ENCODE measurements around the gene CLEC12A. TPM values are rescaled to one million over a fixed set of nuclear protein-coding genes. Genes with fewer than 3 reads are reported as not detected.
"Not testable (repeated sequence)": the region's sequence is repeated elsewhere in the genome, so short reads cannot be mapped to it uniquely, and the experiment has no call there.

The CLEC12A gene
- total RNA-seq, 4 donors from 2014 or later: 0.66 to 1.1 TPM; not detected in 2

DNA sequence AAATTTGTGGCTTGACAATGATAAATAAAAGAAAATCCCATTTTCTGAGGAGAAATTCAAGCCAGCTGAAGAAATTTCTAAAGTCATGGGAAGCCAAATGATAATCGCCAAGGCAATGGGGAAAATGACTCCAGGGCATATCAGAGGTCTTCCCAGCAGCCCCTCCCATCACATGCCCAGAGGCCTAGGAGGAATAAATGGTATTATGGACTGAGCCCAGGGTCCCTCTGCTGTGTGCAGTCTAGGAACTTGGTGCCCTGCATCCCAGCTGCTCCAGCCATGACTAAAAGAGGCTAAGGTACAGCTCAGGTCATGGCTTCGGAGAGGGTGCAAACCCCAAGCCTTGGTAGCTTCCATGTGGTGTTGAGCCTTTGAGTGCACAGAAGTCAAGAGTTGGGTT is 4.4 kb downstream of the CLEC12A start:
- no peak overlapping the region for H3K27ac ChIP-seq
- TF ChIP-seq POLR2A (IDR thresholded peaks at IDR 0.05): no peak
- no peak for TF ChIP-seq POLR2AphosphoS5 (IDR thresholded peaks at IDR 0.05)
- TF ChIP-seq EP300 (IDR thresholded peaks at IDR 0.05): no peak
- TF ChIP-seq, protein P1, sequence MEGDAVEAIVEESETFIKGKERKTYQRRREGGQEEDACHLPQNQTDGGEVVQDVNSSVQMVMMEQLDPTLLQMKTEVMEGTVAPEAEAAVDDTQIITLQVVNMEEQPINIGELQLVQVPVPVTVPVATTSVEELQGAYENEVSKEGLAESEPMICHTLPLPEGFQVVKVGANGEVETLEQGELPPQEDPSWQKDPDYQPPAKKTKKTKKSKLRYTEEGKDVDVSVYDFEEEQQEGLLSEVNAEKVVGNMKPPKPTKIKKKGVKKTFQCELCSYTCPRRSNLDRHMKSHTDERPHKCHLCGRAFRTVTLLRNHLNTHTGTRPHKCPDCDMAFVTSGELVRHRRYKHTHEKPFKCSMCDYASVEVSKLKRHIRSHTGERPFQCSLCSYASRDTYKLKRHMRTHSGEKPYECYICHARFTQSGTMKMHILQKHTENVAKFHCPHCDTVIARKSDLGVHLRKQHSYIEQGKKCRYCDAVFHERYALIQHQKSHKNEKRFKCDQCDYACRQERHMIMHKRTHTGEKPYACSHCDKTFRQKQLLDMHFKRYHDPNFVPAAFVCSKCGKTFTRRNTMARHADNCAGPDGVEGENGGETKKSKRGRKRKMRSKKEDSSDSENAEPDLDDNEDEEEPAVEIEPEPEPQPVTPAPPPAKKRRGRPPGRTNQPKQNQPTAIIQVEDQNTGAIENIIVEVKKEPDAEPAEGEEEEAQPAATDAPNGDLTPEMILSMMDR (IDR thresholded peaks at IDR 0.05): no peak
- H3K4me1 ChIP-seq: no peaks in the 10 kb centered on the region
- WGBS, 2 donors (ENCODE audit: low coverage in 1 of 2): 94% methylated on average over 2 of the region's 2 CpGs; no CpG with 5 or more reads in 1 of the 2 donors
- H3K4me3 ChIP-seq: no peak overlapping the region
- H3K9me3 ChIP-seq: no peaks in the 10 kb centered on the region
- no peak for ATAC-seq
- no peaks in the 10 kb centered on the region for H3K27me3 ChIP-seq
- H3K36me3 ChIP-seq: no peaks in the 10 kb centered on the region

DNA sequence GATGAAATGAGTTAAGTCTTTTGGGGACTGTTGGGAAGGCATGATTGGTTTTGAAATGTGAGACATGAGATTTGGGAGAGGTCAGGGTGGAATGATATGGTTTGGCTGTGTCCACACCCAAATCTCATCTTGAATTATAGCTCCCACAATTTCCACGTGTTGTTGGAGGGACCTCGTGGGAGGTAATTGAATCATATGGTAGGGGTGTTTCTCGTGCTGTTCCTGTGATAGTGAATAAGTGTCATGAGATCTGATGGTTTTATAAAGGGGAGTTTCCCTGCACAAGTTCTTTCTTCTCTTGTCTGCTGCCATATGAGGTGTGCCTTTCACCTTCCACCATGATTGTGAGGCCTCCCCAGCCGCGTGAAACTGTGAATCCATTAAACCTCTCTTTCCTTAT is 5.4 kb downstream of the CLEC12A start:
- not testable (repeated sequence) for H3K4me3 ChIP-seq, H3K9me3 ChIP-seq, H3K27me3 ChIP-seq, H3K36me3 ChIP-seq, H3K27ac ChIP-seq, ATAC-seq, H3K4me1 ChIP-seq
- 33 to 67% methylated on average over 2 to 5 of the region's 5 CpGs for WGBS, 2 donors (ENCODE audit: low coverage in 1 of 2)

DNA sequence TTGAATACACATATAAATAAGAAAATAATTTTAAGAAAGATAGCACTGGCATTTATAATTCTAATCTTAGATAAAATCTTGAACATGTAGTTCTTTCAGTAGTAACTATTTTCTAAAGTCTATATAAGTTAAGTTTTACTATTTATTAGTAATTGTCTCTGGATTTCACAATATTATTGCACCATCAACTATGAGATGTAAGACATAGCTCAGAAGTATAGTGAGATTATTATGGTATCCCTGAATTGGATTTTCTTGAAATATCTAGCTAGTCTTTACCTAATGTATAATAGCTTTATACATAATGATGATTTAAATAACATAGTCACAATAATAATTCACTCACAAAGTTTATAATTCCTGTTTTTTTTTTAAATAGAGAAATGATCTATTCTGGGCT is 6.7 kb downstream of the CLEC12A start:
- TF ChIP-seq POLR2AphosphoS5 (IDR thresholded peaks at IDR 0.05) (no peak), EP300 (IDR thresholded peaks at IDR 0.05) (no peak), POLR2A (IDR thresholded peaks at IDR 0.05) (no peak)
- TF ChIP-seq, protein P1 (IDR thresholded peaks at IDR 0.05): no peak
- H3K4me1 ChIP-seq: no peaks in the 10 kb centered on the region
- H3K36me3 ChIP-seq: no peaks in the 10 kb centered on the region
- no peaks in the 10 kb centered on the region for H3K27me3 ChIP-seq
- no peaks in the 10 kb centered on the region for H3K9me3 ChIP-seq
- H3K4me3 ChIP-seq: no peak overlapping the region
- ATAC-seq: no peak
- H3K27ac ChIP-seq: no peak overlapping the region

DNA sequence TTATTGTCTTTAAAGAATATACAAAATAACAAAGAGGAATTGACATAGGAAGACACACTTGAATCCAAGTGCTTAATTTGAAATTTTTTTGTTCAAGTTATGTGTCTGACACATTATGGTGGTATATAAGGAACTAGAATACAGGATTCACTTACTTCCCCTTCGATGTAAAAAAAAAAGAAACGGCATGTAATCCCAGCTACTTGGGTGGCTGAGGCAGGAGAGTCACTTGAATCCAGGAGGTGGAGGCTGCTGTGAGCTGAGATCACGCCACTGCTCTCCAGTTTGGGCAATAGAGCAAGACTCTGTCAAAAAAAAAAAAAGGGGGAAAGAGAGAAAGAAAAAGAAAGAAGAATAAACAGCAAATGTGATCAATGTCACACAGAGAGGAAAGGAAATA is 8.9 kb downstream of the CLEC12A start:
- WGBS, 2 donors (ENCODE audit: low coverage in 1 of 2): 60 to 64% methylated on average over 2 to 3 of the region's 3 CpGs
- H3K4me1 ChIP-seq: no peaks in the 10 kb centered on the region
- no peak for TF ChIP-seq POLR2AphosphoS5 (IDR thresholded peaks at IDR 0.05)
- no peak for TF ChIP-seq POLR2A (IDR thresholded peaks at IDR 0.05)
- no peak for TF ChIP-seq EP300 (IDR thresholded peaks at IDR 0.05)
- TF ChIP-seq, protein P1 (IDR thresholded peaks at IDR 0.05): no peak
- H3K9me3 ChIP-seq: no peaks in the 10 kb centered on the region
- no peaks in the 10 kb centered on the region for H3K27me3 ChIP-seq
- no peak overlapping the region for H3K27ac ChIP-seq
- ATAC-seq: no peak
- H3K4me3 ChIP-seq: no peak overlapping the region
- H3K36me3 ChIP-seq: no peaks in the 10 kb centered on the region

DNA sequence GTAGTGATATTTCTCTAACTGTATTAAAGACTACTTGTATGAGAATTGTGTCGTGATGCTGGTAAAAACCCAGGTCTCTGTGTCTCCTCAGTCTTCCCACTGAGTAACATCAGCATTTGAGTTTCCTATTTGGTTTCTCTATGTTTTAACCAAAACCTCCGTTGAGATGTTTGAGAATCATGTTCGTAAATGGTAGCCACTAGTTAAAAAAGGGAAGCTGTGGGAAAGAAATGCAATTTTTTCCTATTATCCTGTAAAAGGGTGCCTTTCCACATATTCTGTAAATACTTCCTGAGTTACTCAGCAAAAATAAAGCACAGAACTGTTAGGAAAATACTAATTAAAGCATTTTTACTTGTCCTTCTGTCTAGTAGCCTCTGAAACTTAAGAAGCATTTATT is 20.7 kb downstream of the CLEC12A start:
- Histone ChIP-seq H3K27me3 (no peaks in the 10 kb centered on the region), H3K4me3 (no peak overlapping the region), H3K4me1 (no peaks in the 10 kb centered on the region), H3K9me3 (no peaks in the 10 kb centered on the region), H3K27ac (no peak overlapping the region), H3K36me3 (no peaks in the 10 kb centered on the region)
- no peak for ATAC-seq
- TF ChIP-seq POLR2AphosphoS5 (IDR thresholded peaks at IDR 0.05) (no peak), POLR2A (IDR thresholded peaks at IDR 0.05) (no peak), EP300 (IDR thresholded peaks at IDR 0.05) (no peak)
- TF ChIP-seq, protein P1 (IDR thresholded peaks at IDR 0.05): no peak
- 62 to 82% methylated on average over 3 of the region's 3 CpGs for WGBS, 2 donors (ENCODE audit: low coverage in 1 of 2)

DNA sequence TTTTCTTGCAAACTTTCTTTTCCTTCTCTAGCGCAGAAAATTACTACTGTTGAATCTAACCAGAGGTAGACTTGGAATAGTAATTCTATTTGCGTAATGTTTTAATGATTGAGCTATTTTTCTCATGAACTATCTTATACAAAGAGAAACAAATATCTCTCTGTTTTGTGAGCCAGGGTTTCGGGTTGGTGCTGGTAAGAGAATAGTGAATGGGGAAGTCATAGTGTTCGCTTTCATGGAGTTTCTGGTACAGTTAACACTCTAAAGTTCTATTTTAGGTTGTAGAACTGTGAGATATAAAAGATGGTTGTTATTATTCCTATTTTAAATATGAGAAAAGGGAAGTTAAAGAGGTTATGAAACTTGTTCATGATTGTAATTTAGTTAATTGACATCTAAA is 21.1 kb downstream of the CLEC12A start:
- WGBS, 2 donors (ENCODE audit: low coverage in 1 of 2): 78 to 79% methylated on average over 4 of the region's 4 CpGs
- Histone ChIP-seq H3K4me1 (no peaks in the 10 kb centered on the region), H3K9me3 (no peaks in the 10 kb centered on the region), H3K27me3 (no peaks in the 10 kb centered on the region), H3K36me3 (no peaks in the 10 kb centered on the region), H3K27ac (no peak overlapping the region), H3K4me3 (no peak overlapping the region)
- TF ChIP-seq POLR2AphosphoS5 (IDR thresholded peaks at IDR 0.05) (no peak), POLR2A (IDR thresholded peaks at IDR 0.05) (no peak), EP300 (IDR thresholded peaks at IDR 0.05) (no peak)
- TF ChIP-seq, protein P1 (IDR thresholded peaks at IDR 0.05): no peak
- no peak for ATAC-seq

All from gastroesophageal sphincter (tissue), 4 donors.